ENCODE results near the gene RRM2. TPM values are rescaled to one million over a fixed set of nuclear protein-coding genes. Genes with fewer than 3 reads are reported as not detected.

RRM2 gene
- total RNA-seq, 1 donor from 2014 or later = 2.1 TPM

DNA sequence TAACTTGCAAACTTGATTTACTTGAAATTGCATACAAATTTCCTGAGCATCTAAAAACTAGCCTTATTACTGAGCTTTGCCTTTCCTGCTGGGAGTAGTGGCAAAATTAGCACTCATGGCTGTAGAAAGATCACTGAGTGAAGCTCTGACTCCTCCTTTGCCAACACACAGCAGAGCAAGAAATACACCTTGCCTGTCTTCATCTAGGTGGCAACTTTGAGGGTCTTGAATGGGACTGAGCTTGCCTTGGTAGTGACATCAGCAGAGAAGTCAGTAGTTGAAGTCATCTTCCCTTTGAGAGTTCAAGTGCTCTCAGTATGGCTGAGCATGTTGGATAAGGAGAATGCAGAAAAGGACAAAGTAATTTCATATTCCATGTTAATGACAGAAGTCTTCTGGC lies 5.9 kb downstream of the RRM2 start:
- H3K4me3 ChIP-seq = no peak overlapping the region
- peaks cover 10% of the 10 kb centered on the region for H3K27me3 ChIP-seq (ENCODE audit: low read depth)
- H3K9me3 ChIP-seq (replicated peaks) = no peaks in the 10 kb centered on the region
- DNase-seq = no peak
- no peak overlapping the region for H3K27ac ChIP-seq (replicated peaks)
- TF ChIP-seq, protein P1, sequence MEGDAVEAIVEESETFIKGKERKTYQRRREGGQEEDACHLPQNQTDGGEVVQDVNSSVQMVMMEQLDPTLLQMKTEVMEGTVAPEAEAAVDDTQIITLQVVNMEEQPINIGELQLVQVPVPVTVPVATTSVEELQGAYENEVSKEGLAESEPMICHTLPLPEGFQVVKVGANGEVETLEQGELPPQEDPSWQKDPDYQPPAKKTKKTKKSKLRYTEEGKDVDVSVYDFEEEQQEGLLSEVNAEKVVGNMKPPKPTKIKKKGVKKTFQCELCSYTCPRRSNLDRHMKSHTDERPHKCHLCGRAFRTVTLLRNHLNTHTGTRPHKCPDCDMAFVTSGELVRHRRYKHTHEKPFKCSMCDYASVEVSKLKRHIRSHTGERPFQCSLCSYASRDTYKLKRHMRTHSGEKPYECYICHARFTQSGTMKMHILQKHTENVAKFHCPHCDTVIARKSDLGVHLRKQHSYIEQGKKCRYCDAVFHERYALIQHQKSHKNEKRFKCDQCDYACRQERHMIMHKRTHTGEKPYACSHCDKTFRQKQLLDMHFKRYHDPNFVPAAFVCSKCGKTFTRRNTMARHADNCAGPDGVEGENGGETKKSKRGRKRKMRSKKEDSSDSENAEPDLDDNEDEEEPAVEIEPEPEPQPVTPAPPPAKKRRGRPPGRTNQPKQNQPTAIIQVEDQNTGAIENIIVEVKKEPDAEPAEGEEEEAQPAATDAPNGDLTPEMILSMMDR (IDR thresholded peaks at IDR 0.05; ENCODE audit: borderline replicate concordance) = no peak
- H3K4me1 ChIP-seq = peaks cover 11% of the 10 kb centered on the region
- intact Hi-C loops (cut with micrococcal nuclease) = loop anchor here (5.0 kb wide), 1 partner anchor 309 kb away; no protein-coding TSS in a partner anchor
- no peaks in the 10 kb centered on the region for H3K36me3 ChIP-seq

DNA sequence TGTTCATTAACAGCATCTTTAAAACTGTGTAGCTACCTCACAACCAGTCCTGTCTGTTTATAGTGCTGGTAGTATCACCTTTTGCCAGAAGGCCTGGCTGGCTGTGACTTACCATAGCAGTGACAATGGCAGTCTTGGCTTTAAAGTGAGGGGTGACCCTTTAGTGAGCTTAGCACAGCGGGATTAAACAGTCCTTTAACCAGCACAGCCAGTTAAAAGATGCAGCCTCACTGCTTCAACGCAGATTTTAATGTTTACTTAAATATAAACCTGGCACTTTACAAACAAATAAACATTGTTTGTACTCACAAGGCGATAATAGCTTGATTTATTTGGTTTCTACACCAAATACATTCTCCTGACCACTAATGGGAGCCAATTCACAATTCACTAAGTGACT lies 7.0 kb downstream of the RRM2 start:
- TF ChIP-seq, protein P1 (IDR thresholded peaks at IDR 0.05; ENCODE audit: borderline replicate concordance) = no peak
- Histone ChIP-seq H3K27me3 (ENCODE audit: low read depth) (no peaks in the 10 kb centered on the region), H3K9me3 (replicated peaks) (no peaks in the 10 kb centered on the region), H3K4me1 (peaks cover 4% of the 10 kb centered on the region), H3K36me3 (no peaks in the 10 kb centered on the region), H3K4me3 (no peak overlapping the region), H3K27ac (replicated peaks) (no peak overlapping the region)
- intact Hi-C loops (cut with micrococcal nuclease) = loop anchor here (5.0 kb wide), 1 partner anchor 308 kb away; no protein-coding TSS in a partner anchor
- DNase-seq = no peak

DNA sequence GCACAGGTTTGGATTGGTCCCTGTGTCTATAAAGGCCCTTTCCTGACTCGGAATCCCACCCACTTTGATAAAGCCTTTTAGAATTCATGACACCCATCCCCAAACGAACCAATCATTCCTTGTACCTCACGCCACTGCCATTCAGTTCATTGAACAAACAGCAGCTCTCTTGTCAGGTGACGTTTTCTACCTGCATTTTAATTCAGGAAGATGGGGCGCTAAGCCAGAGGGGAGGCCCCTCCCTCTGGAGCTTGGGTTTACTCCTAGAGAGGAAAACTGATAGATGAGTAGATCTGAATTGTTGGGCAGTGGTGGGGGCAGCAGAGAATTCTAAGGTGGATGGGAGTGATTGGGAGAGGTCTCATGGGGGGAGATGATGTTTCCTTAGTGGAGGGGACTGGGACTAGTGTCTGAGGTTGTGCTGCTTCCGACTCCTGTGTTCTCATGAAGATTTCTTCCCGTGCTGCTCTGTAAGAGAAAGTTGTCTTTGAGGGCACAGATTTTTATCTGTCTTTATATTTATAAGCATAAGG lies 9.6 kb downstream of the RRM2 start:
- Histone ChIP-seq H3K27ac (replicated peaks) (no peak overlapping the region), H3K9me3 (replicated peaks) (no peaks in the 10 kb centered on the region), H3K36me3 (no peaks in the 10 kb centered on the region), H3K27me3 (ENCODE audit: low read depth) (no peaks in the 10 kb centered on the region), H3K4me1 (no peaks in the 10 kb centered on the region), H3K4me3 (no peak overlapping the region)
- TF ChIP-seq, protein P1 (IDR thresholded peaks at IDR 0.05; ENCODE audit: borderline replicate concordance) = no peak
- DNase-seq = no peak
- intact Hi-C loops (cut with micrococcal nuclease) = no loop called here

DNA sequence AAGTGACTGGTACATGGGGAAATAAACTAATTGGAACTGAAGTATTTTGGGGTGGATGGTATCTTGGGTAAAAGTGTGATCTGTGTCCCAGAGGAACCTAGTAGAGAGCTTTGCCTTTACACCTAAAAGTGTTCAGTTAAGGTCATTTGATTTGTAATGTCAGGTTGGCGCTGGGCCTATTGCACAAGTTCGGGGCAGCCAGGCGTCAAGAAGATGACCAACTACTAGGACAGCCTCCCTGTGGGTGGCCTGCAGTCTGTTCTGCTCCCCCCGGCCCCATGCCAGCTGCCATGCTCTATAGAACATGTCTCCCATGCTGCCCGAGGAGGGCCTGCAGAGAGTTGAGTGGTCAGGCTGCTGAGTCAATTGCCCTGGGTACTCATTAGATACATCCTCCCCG lies 10.1 kb downstream of the RRM2 start:
- Histone ChIP-seq H3K27me3 (ENCODE audit: low read depth) (no peaks in the 10 kb centered on the region), H3K9me3 (replicated peaks) (no peaks in the 10 kb centered on the region), H3K27ac (replicated peaks) (no peak overlapping the region), H3K4me1 (no peaks in the 10 kb centered on the region), H3K4me3 (no peak overlapping the region), H3K36me3 (no peaks in the 10 kb centered on the region)
- TF ChIP-seq, protein P1 (IDR thresholded peaks at IDR 0.05; ENCODE audit: borderline replicate concordance) = no peak
- intact Hi-C loops (cut with micrococcal nuclease) = no loop called here
- DNase-seq = no peak

DNA sequence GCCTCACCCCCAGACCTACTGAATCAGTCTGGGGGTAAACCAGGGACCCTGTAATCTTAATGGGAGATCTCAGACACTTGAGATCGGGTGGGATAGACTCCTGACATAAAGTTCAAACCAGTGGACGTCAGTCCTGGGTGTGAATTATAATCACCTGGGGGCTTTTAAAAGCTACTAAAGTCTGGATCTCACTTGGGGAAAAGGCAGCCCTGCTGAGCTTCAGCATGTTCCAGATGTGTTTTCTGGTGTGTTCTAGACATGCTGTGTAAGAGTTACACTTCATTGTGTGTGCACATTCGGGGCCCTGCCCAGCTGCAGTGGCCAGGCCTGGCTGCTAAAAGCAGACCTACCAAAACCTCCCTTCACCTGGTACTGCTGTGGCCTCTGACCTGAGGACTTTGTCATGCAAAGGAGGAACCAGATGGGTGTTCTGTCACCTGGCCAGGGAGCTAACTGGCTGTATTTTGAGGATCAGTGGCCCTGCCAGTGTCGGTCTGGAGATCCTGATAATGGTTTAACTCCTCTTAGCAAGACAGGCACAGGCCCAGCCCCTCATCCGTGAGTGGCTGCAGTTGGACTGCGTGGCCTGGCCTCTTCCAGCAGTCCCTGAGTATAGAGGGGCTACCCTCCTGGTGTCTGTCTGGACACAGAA lies 10.6 kb downstream of the RRM2 start:
- H3K9me3 ChIP-seq (replicated peaks) = no peaks in the 10 kb centered on the region
- no peak overlapping the region for H3K4me3 ChIP-seq
- no peak for DNase-seq
- no peaks in the 10 kb centered on the region for H3K4me1 ChIP-seq
- no peaks in the 10 kb centered on the region for H3K27me3 ChIP-seq (ENCODE audit: low read depth)
- TF ChIP-seq, protein P1 (IDR thresholded peaks at IDR 0.05; ENCODE audit: borderline replicate concordance) = no peak
- no peaks in the 10 kb centered on the region for H3K36me3 ChIP-seq
- intact Hi-C loops (cut with micrococcal nuclease) = no loop called here
- no peak overlapping the region for H3K27ac ChIP-seq (replicated peaks)
